GM19452 (cell line): Measurements from ENCODE around the gene FEZ2.
"Not testable (repeated sequence)": the region's sequence is repeated elsewhere in the genome, so short reads cannot be mapped to it uniquely, and the experiment has no call there.

Experiments
- ATAC-seq: cut with Tn5 transposase; IDR thresholded peaks from one replicate; pipeline ENCODE4 v1.9.1; 2021; ENCODE audit not compliant: unreplicated experiment

Gene FEZ2

GRCh38 chr2:36597532-36598377 is at the start of gene FEZ2:
FEZ2 (minus strand) TSS chr2:36598168; CDS start chr2:36598142, 26 bp downstream.
- ATAC-seq, result peak; percentile 100

- no peak for ATAC-seq
Observed at GRCh38 chr2:36634981-36635597, 37.1 kb upstream of the FEZ2 start.

- no peak for ATAC-seq
Observed at GRCh38 chr2:36633470-36634092, 35.6 kb upstream of the FEZ2 start.

- ATAC-seq, result no peak
Observed at GRCh38 chr2:36626756-36627155, 28.8 kb upstream of the FEZ2 start.

- no peak for ATAC-seq
Observed at GRCh38 chr2:36626071-36626470, 28.1 kb upstream of the FEZ2 start.

GRCh38 chr2:36625304-36625703 is 27.3 kb upstream of the FEZ2 start:
- no peak for ATAC-seq

- no peak for ATAC-seq
Observed at GRCh38 chr2:36620321-36620720, 22.4 kb upstream of the FEZ2 start.

GRCh38 chr2:36618381-36618780 is 20.4 kb upstream of the FEZ2 start:
- peak; percentile 95 for ATAC-seq

- no peak for ATAC-seq
Observed at GRCh38 chr2:36616947-36617346, 19.0 kb upstream of the FEZ2 start.

GRCh38 chr2:36615222-36615621 is 17.3 kb upstream of the FEZ2 start:
- no peak for ATAC-seq

- ATAC-seq, result no peak
Observed at GRCh38 chr2:36613801-36614200, 15.8 kb upstream of the FEZ2 start.

GRCh38 chr2:36611316-36611990 is 13.5 kb upstream of the FEZ2 start:
- ATAC-seq, result no peak

- no peak for ATAC-seq
Observed at GRCh38 chr2:36609507-36609906, 11.5 kb upstream of the FEZ2 start.

- ATAC-seq, result no peak
Observed at GRCh38 chr2:36607947-36608346, 10.0 kb upstream of the FEZ2 start.

GRCh38 chr2:36606925-36607324 is 9.0 kb upstream of the FEZ2 start:
- ATAC-seq, result no peak

GRCh38 chr2:36605273-36605672 is 7.3 kb upstream of the FEZ2 start:
- no peak for ATAC-seq

GRCh38 chr2:36603629-36604028 is 5.7 kb upstream of the FEZ2 start:
- not testable (repeated sequence) for ATAC-seq

GRCh38 chr2:36597003-36597531 is 901 bp downstream of the FEZ2 start:
- ATAC-seq, result no peak

GRCh38 chr2:36596397-36596796 is 1.6 kb downstream of the FEZ2 start:
- no peak for ATAC-seq

GRCh38 chr2:36594849-36595248 is 3.1 kb downstream of the FEZ2 start:
- ATAC-seq, result no peak

GRCh38 chr2:36589230-36589630 is 8.7 kb downstream of the FEZ2 start:
- no peak for ATAC-seq
